Middle frontal gyrus (tissue), 1 donor: ENCODE results near the gene FBLIM1.

Experiments used
- DNase-seq: peaks from one replicate; pipeline ENCODE4 v3.0.0-alpha.2; 2015; ENCODE audit warnings: low spot score; ENCODE audit errors: extremely low spot score

Gene FBLIM1

GRCh38 chr1:15765495-15766194 is 7.0 kb downstream of the FBLIM1 start:
- no peak for DNase-seq

- DNase-seq = no peak
Observed at GRCh38 chr1:15767941-15768340, 9.3 kb downstream of the FBLIM1 start.

GRCh38 chr1:15768388-15768787 is 9.8 kb downstream of the FBLIM1 start:
- DNase-seq = no peak

GRCh38 chr1:15770313-15770962 is 11.8 kb downstream of the FBLIM1 start:
- no peak for DNase-seq

GRCh38 chr1:15771836-15772515 is 13.4 kb downstream of the FBLIM1 start:
- DNase-seq = no peak

GRCh38 chr1:15775706-15776105 is 17.1 kb downstream of the FBLIM1 start:
- DNase-seq = no peak

GRCh38 chr1:15777909-15778707 is 19.5 kb downstream of the FBLIM1 start:
- no peak for DNase-seq

GRCh38 chr1:15785683-15786082 is 27.1 kb downstream of the FBLIM1 start:
- no peak for DNase-seq

- DNase-seq = no peak
Observed at GRCh38 chr1:15786581-15786980, 28.0 kb downstream of the FBLIM1 start.

- DNase-seq = no peak
Observed at GRCh38 chr1:15788624-15789301, 30.2 kb downstream of the FBLIM1 start.

GRCh38 chr1:15796086-15796462 is 37.5 kb downstream of the FBLIM1 start:
- no peak for DNase-seq

- DNase-seq = no peak
Observed at GRCh38 chr1:15797614-15798390, 39.2 kb downstream of the FBLIM1 start.

- no peak for DNase-seq
Observed at GRCh38 chr1:15799004-15799867, 40.6 kb downstream of the FBLIM1 start.

GRCh38 chr1:15799928-15800835 is 41.6 kb downstream of the FBLIM1 start:
- DNase-seq = no peak

- DNase-seq = no peak
Observed at GRCh38 chr1:15802234-15802965, 43.8 kb downstream of the FBLIM1 start.

- no peak for DNase-seq
Observed at GRCh38 chr1:15803380-15803779, 44.8 kb downstream of the FBLIM1 start.

- DNase-seq = no peak
Observed at GRCh38 chr1:15804060-15804459, 45.5 kb downstream of the FBLIM1 start.

GRCh38 chr1:15807121-15807520 is 48.5 kb downstream of the FBLIM1 start:
- DNase-seq = no peak
